ENCODE results near the gene SLCO1B1. TPM values are rescaled to one million over a fixed set of nuclear protein-coding genes. Genes with fewer than 3 reads are reported as not detected.

The SLCO1B1 gene
- total RNA-seq, 6 experiments from 2014 or later = 126 to 285 (median 145) TPM

DNA sequence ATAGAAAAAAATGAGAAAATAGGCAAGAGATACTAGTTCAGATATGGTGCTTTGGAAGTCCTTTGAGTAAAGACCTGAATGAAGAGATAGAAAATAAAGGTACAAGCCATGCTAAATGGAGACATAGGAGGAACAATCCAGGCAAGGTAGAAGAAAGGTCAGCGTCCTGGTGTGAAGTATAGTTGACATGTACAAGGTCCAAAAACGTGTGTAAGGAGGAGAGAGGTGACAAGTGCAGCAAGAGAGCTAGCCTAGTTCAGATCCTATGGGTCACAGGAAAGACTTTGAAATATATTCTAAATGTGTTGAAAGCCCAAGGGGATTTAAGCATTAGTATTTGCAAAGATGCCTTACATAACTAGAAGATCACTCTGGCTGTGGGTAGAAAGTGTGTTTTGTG is 88.2 kb downstream of the SLCO1B1 start:
- whole genome bisulfite sequencing (ENCODE audit: insufficient coverage, low coverage, low lambda C conversion rate, missing lambda C conversion rate) = 18% methylated on average over 2 of the region's 2 CpGs
- Histone ChIP-seq H3K9me3 (no peaks in the 10 kb centered on the region), H3K36me3 (peaks cover 0 to 13% (median 2%) of the 10 kb centered on the region in 4 donors), H3K4me3 (no peak overlapping the region), H3K27ac (no peak overlapping the region), H3K4me1 (no peaks in the 10 kb centered on the region), H3K27me3 (no peaks in the 10 kb centered on the region)
- DNase-seq (no peak), ATAC-seq (peak; percentile 44 to 62 (median 49))
- no peak for TF ChIP-seq POLR2A (IDR thresholded peaks at IDR 0.05)
- TF ChIP-seq, protein P1, sequence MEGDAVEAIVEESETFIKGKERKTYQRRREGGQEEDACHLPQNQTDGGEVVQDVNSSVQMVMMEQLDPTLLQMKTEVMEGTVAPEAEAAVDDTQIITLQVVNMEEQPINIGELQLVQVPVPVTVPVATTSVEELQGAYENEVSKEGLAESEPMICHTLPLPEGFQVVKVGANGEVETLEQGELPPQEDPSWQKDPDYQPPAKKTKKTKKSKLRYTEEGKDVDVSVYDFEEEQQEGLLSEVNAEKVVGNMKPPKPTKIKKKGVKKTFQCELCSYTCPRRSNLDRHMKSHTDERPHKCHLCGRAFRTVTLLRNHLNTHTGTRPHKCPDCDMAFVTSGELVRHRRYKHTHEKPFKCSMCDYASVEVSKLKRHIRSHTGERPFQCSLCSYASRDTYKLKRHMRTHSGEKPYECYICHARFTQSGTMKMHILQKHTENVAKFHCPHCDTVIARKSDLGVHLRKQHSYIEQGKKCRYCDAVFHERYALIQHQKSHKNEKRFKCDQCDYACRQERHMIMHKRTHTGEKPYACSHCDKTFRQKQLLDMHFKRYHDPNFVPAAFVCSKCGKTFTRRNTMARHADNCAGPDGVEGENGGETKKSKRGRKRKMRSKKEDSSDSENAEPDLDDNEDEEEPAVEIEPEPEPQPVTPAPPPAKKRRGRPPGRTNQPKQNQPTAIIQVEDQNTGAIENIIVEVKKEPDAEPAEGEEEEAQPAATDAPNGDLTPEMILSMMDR (IDR thresholded peaks at IDR 0.05) = no peak
- intact Hi-C loops (cut with DNase I) = no loop called here

DNA sequence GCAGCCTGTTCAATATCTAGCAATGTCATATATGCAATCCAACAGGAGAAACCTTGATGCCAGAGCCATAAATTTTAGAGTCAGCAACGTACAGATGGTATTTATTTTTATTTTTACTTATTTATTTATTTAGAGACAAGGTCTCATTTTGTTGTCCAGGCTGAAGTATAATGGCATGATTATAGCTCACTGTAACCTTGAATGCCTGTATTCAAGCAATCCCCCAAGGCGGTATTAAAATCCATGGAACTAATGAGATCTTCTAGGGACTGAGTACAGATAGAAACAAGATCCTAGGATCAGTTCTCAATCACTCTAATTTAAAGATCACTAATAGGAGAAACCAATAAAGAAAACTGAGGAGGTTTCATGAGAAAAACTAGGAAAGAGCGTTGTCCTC is 89.3 kb downstream of the SLCO1B1 start:
- no peak for DNase-seq
- TF ChIP-seq, protein P1 (IDR thresholded peaks at IDR 0.05) = no peak
- no peak for TF ChIP-seq POLR2A (IDR thresholded peaks at IDR 0.05)
- no peaks in the 10 kb centered on the region for H3K27me3 ChIP-seq
- H3K9me3 ChIP-seq = no peaks in the 10 kb centered on the region
- no peak overlapping the region for H3K27ac ChIP-seq
- intact Hi-C loops (cut with DNase I) = no loop called here
- H3K4me3 ChIP-seq = no peak overlapping the region
- no peak for ATAC-seq
- no peaks in the 10 kb centered on the region for H3K4me1 ChIP-seq
- H3K36me3 ChIP-seq = peaks cover 0 to 23% (median 5%) of the 10 kb centered on the region in 4 donors
- 79% methylated on average over 3 of the region's 3 CpGs for WGBS (ENCODE audit: insufficient coverage, low coverage, low lambda C conversion rate, missing lambda C conversion rate)

DNA sequence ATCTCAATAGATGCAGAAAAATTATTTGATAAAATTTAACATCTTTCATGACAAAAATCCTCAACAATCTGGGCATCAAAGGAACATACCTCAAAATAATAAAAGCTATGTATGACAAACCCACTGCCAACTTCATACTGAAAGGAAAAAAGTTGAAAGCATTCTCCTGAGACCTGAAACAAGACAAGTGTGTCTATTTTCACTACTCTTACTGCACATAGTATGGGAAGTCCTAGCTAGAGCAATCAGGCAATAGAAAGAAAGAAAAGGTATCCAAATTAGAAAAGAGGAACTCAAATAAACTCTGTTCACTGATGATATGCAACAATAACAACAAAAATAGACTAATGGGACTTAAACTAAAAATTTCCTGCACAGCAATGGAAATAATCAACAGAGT is 90.1 kb downstream of the SLCO1B1 start:
- intact Hi-C loops (cut with DNase I) = no loop called here
- H3K9me3 ChIP-seq = no peaks in the 10 kb centered on the region

DNA sequence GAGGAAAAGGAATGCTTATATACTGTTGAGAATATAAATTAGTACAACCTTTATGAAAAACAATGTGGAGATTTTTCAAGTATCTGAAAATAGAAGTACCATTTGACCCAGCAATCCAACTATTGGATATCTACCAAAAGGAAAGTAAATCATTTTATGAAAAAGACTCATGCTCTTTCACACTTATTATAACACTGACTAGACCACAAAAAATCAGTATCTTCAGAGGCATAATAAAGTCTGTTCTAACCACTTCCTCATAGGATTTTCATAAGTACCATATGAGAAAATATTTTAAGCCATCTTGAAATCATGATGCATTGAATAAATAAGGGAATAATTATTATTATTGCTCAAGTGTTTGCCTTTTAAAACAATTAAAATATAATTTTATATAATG is 90.8 kb downstream of the SLCO1B1 start:
- no peak overlapping the region for H3K27ac ChIP-seq
- peaks cover 0 to 30% (median 11%) of the 10 kb centered on the region in 4 donors for H3K36me3 ChIP-seq
- DNase-seq (no peak), ATAC-seq (no peak)
- intact Hi-C loops (cut with DNase I) = no loop called here
- no peaks in the 10 kb centered on the region for H3K27me3 ChIP-seq
- H3K9me3 ChIP-seq = no peaks in the 10 kb centered on the region
- H3K4me3 ChIP-seq = no peak overlapping the region
- TF ChIP-seq POLR2A (IDR thresholded peaks at IDR 0.05) = no peak
- TF ChIP-seq, protein P1 (IDR thresholded peaks at IDR 0.05) = no peak
- no peaks in the 10 kb centered on the region for H3K4me1 ChIP-seq

More for the DNA sequence above, 90.1 kb downstream of the SLCO1B1 start:
- no peak overlapping the region for H3K27ac ChIP-seq
- H3K4me3 ChIP-seq = no peak overlapping the region
- DNase-seq (no peak), ATAC-seq (no peak)
- peaks cover 0 to 30% (median 8%) of the 10 kb centered on the region in 4 donors for H3K36me3 ChIP-seq
- no peaks in the 10 kb centered on the region for H3K4me1 ChIP-seq
- H3K27me3 ChIP-seq = no peaks in the 10 kb centered on the region
- TF ChIP-seq, protein P1 (IDR thresholded peaks at IDR 0.05) = no peak
- TF ChIP-seq POLR2A (IDR thresholded peaks at IDR 0.05) = no peak

DNA sequence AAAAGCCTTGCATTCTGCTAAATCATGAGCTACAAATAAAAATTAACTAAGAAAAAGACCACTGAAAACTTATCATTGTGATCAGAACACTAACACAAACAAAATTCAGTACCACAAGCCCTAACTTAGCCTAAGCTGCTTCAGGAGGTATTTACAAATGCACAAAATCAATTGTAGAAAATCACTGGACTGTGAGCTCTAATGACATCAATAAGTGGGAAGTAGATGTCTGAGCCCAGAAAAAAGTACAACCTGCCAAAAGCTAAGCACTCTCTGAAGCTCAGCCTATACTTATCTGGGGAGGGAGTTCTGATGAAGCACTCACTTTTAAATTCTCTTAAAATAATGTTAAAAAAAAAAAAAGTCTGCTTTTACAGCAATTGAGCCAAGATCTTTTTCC is 92.9 kb downstream of the SLCO1B1 start:
- Histone ChIP-seq H3K9me3 (no peaks in the 10 kb centered on the region), H3K27me3 (no peaks in the 10 kb centered on the region), H3K36me3 (peaks cover 0 to 23% (median 11%) of the 10 kb centered on the region in 4 donors), H3K4me3 (no peak overlapping the region), H3K4me1 (no peaks in the 10 kb centered on the region), H3K27ac (no peak overlapping the region)
- intact Hi-C loops (cut with DNase I) = no loop called here
- ATAC-seq (peak in 2 of 4 donors; percentile 24 to 57), DNase-seq (no peak)
- no peak for TF ChIP-seq POLR2A (IDR thresholded peaks at IDR 0.05)
- TF ChIP-seq, protein P1 (IDR thresholded peaks at IDR 0.05) = no peak
